HEK293 (cell line): ENCODE measurements around the gene TNFRSF21.

Experiments used
- CTCF ChIA-PET: fragments of 350-600 bp; formaldehyde crosslinking; extraction: SDS; loops from one replicate; lab custom pipeline; 2021; ENCODE audit warnings: antibody characterized with exemption; lab: Yijun Ruan, JAX
- POLR2A ChIA-PET: fragments of 300-600 bp; formaldehyde crosslinking; extraction: SDS; loops from one replicate; lab custom pipeline; 2020; ENCODE audit warnings: antibody characterized with exemption, inconsistent platforms; lab: Yijun Ruan, JAX
- H3K27ac ChIP-seq: fragments of 200-500 bp; sonication (Bioruptor generic); 2 replicates; pipeline ENCODE4 v1.5.1; 2014; ENCODE audit warnings: low read depth, low read length, control low read depth, inconsistent platforms; ENCODE audit errors: extremely low read depth
- H3K36me3 ChIP-seq, 2 experiments: fragments of 200-500 bp in 1 of 2; sonication (Bioruptor generic) in 1 of 2; 1 replicate in 1 of 2; 2 replicates in 1 of 2; pipeline ENCODE4 v1.5.1; 2014 to 2017; ENCODE audit warnings: inconsistent platforms in 2 of 2, low read length in 2 of 2; ENCODE audit not compliant: control insufficient read depth in 2 of 2, insufficient read depth in 1 of 2
- H3K4me1 ChIP-seq: fragments of 200-500 bp; sonication (Bioruptor generic); 2 replicates; pipeline ENCODE4 v1.5.1; 2014; ENCODE audit warnings: mild to moderate bottlenecking, low read length, inconsistent platforms; ENCODE audit not compliant: control insufficient read depth, insufficient read depth
- H3K4me3 ChIP-seq: 2 replicates; pipeline ENCODE4 v1.5.1; 2011; ENCODE audit warnings: low read depth, mild to moderate bottlenecking, control low read depth, low read length, moderate library complexity
- H3K9me3 ChIP-seq: fragments of 200-500 bp; sonication (Bioruptor generic); 2 replicates; pipeline ENCODE4 v1.5.1; 2014; ENCODE audit warnings: low read depth, low read length, inconsistent platforms; ENCODE audit not compliant: control insufficient read depth, insufficient read depth
- ATF2 ChIP-seq: fragments of 450-650 bp; formaldehyde crosslinking; IDR thresholded peaks from 2 replicates; pipeline ENCODE4 v1.5.1; 2016; ENCODE audit warnings: missing biosample characterization, missing genetic modification characterization, low read depth
- EGR2 ChIP-seq: fragments of 450-650 bp; formaldehyde crosslinking; IDR thresholded peaks from 2 replicates; pipeline ENCODE4 v1.5.1; 2016; ENCODE audit warnings: low read depth, missing biosample characterization, missing genetic modification characterization
- KLF17 ChIP-seq: fragments of 450-650 bp; formaldehyde crosslinking; IDR thresholded peaks from 2 replicates; pipeline ENCODE4 v1.5.1; 2016; ENCODE audit warnings: missing biosample characterization, missing genetic modification characterization
- PRDM6 ChIP-seq: fragments of 450-650 bp; formaldehyde crosslinking; IDR thresholded peaks from 2 replicates; pipeline ENCODE4 v1.5.1; 2017; ENCODE audit warnings: missing biosample characterization, missing genetic modification characterization
- SETDB1 ChIP-seq: IDR thresholded peaks from one replicate; pipeline ENCODE4 v1.6.1; 2017; ENCODE audit warnings: mild to moderate bottlenecking, low read length, moderate library complexity, mixed read lengths; ENCODE audit not compliant: insufficient read length
- WT1 ChIP-seq: fragments of 450-650 bp; formaldehyde crosslinking; IDR thresholded peaks from 2 replicates; pipeline ENCODE4 v1.5.1; 2016; ENCODE audit warnings: missing biosample characterization, missing genetic modification characterization
- ZBTB11 ChIP-seq: fragments of 450-650 bp; formaldehyde crosslinking; conservative IDR thresholded peaks from 2 replicates; pipeline ENCODE4 v1.5.1; 2016; ENCODE audit warnings: low read depth, missing biosample characterization, missing genetic modification characterization
- ZBTB17 ChIP-seq: fragments of 450-650 bp; formaldehyde crosslinking; IDR thresholded peaks from 2 replicates; pipeline ENCODE4 v1.5.1; 2016; ENCODE audit warnings: missing biosample characterization, missing genetic modification characterization
- ZBTB49 ChIP-seq: fragments of 450-650 bp; formaldehyde crosslinking; IDR thresholded peaks from 2 replicates; pipeline ENCODE4 v1.5.1; 2016; ENCODE audit warnings: missing biosample characterization, missing genetic modification characterization, low read depth
- ZBTB6 ChIP-seq: fragments of 450-650 bp; formaldehyde crosslinking; IDR thresholded peaks from 2 replicates; pipeline ENCODE4 v1.5.1; 2017; ENCODE audit warnings: missing biosample characterization, missing genetic modification characterization
- ZBTB8A ChIP-seq: fragments of 450-650 bp; formaldehyde crosslinking; IDR thresholded peaks from 2 replicates; pipeline ENCODE4 v1.5.1; 2016; ENCODE audit warnings: missing biosample characterization, missing genetic modification characterization
- ZFHX2 ChIP-seq: fragments of 450-650 bp; formaldehyde crosslinking; conservative IDR thresholded peaks from 2 replicates; pipeline ENCODE4 v1.5.1; 2016; ENCODE audit warnings: missing biosample characterization, missing genetic modification characterization
- ZNF132 ChIP-seq: fragments of 450-650 bp; formaldehyde crosslinking; IDR thresholded peaks from 2 replicates; pipeline ENCODE4 v1.5.1; 2017; ENCODE audit warnings: missing biosample characterization, missing genetic modification characterization, borderline replicate concordance
- ZNF26 ChIP-seq: fragments of 450-650 bp; formaldehyde crosslinking; IDR thresholded peaks from 2 replicates; pipeline ENCODE4 v1.5.1; 2016; ENCODE audit warnings: missing biosample characterization, missing genetic modification characterization
- ZNF302 ChIP-seq: fragments of 450-650 bp; formaldehyde crosslinking; IDR thresholded peaks from 2 replicates; pipeline ENCODE4 v1.5.1; 2016; ENCODE audit warnings: missing biosample characterization, missing genetic modification characterization, low read depth
- ZNF391 ChIP-seq: fragments of 450-650 bp; formaldehyde crosslinking; IDR thresholded peaks from 2 replicates; pipeline ENCODE4 v1.5.1; 2016; ENCODE audit warnings: low read depth, missing biosample characterization, missing genetic modification characterization, borderline replicate concordance
- ZNF555 ChIP-seq: fragments of 450-650 bp; formaldehyde crosslinking; conservative IDR thresholded peaks from 2 replicates; pipeline ENCODE4 v1.5.1; 2017; ENCODE audit warnings: missing biosample characterization, mild to moderate bottlenecking, missing genetic modification characterization, inconsistent platforms
- ZNF558 ChIP-seq: fragments of 450-650 bp; formaldehyde crosslinking; IDR thresholded peaks from 2 replicates; pipeline ENCODE4 v1.5.1; 2016; ENCODE audit warnings: missing biosample characterization, missing genetic modification characterization
- ZNF658 ChIP-seq: fragments of 450-650 bp; formaldehyde crosslinking; IDR thresholded peaks from 2 replicates; pipeline ENCODE4; 2016; ENCODE audit warnings: missing biosample characterization, missing genetic modification characterization
- ZSCAN30 ChIP-seq: fragments of 450-650 bp; IDR thresholded peaks from 2 replicates; pipeline ENCODE4 v1.5.1; 2018; ENCODE audit warnings: missing biosample characterization, mild to moderate bottlenecking, missing genetic modification characterization, moderate library complexity

TNFRSF21 gene

GRCh38 chr6:47237196-47237595 lies 72.5 kb downstream of the TNFRSF21 start:
- Histone ChIP-seq H3K27ac (no peak overlapping the region), H3K9me3 (no peaks in the 10 kb centered on the region), H3K4me1 (peaks cover 20% of the 10 kb centered on the region), H3K36me3 (peaks cover 7 to 8% of the 10 kb centered on the region in 2 experiments; a peak in 2 of 3 replicates), H3K4me3 (no peak overlapping the region)
- CTCF ChIA-PET: interaction anchor here (0.9 to 2.3 kb wide), 5 partner anchors 11 to 139 kb away, joined by 3 to 8 read pairs (median 4); partner anchors contain the start of gene TNFRSF21
- POLR2A ChIA-PET: no interaction called here
- TF ChIP-seq ZBTB8A (tag by site-specific recombination) (no peak), ZNF558 (no peak), ZBTB49 (no peak), ZNF26 (tag by site-specific recombination) (no peak), ZNF555 (no peak), ATF2 (tag by site-specific recombination) (no peak), ZNF132 (tag by site-specific recombination) (no peak), WT1 (no peak), ZNF391 (tag by site-specific recombination) (no peak), SETDB1 (no peak), ZFHX2 (no peak), ZBTB11 (tag by site-specific recombination) (no peak), ZBTB6 (tag by site-specific recombination) (no peak)

GRCh38 chr6:47235964-47236760 lies 73.5 kb downstream of the TNFRSF21 start:
- CTCF ChIA-PET: interaction anchor here (0.7 to 2.2 kb wide), 6 partner anchors 11 to 166 kb away, joined by 3 to 8 read pairs (median 4); no protein-coding TSS in a partner anchor
- no peaks in the 10 kb centered on the region for H3K9me3 ChIP-seq
- peaks cover 20% of the 10 kb centered on the region for H3K4me1 ChIP-seq
- no peak overlapping the region for H3K4me3 ChIP-seq
- peaks cover 9 to 13% of the 10 kb centered on the region in 2 experiments; a peak in 2 of 3 replicates for H3K36me3 ChIP-seq
- POLR2A ChIA-PET: no interaction called here
- peak overlapping the region; percentile 45 for H3K27ac ChIP-seq
- TF ChIP-seq ZNF302 (tag by site-specific recombination) (no peak), EGR2 (tag by site-specific recombination) (no peak), ZSCAN30 (tag by site-specific recombination) (peak; percentile 40; the same call in 1 of the 2 replicates), ZBTB17 (peak; percentile 48), PRDM6 (tag by site-specific recombination) (peak; percentile 95), ZNF658 (no peak), KLF17 (0 out of 2 replicates have a peak, but pooled peaks have one; percentile 11)
